Measurements from ENCODE around the gene CORO6.

- TF ChIP-seq CEBPB (IDR thresholded peaks at IDR 0.05) (no peak), YY1 (IDR thresholded peaks at IDR 0.05; ENCODE audit: low read depth) (no peak), EP300 (IDR thresholded peaks at IDR 0.05; ENCODE audit: borderline replicate concordance) (no peak), MAX (IDR thresholded peaks at IDR 0.05) (no peak)
Measured at GRCh38 chr17:29640981-29641642, 18.4 kb upstream of the CORO6 start.

Measured in Ishikawa (cell line).